Measurements from ENCODE around the gene PLD5.

DNA sequence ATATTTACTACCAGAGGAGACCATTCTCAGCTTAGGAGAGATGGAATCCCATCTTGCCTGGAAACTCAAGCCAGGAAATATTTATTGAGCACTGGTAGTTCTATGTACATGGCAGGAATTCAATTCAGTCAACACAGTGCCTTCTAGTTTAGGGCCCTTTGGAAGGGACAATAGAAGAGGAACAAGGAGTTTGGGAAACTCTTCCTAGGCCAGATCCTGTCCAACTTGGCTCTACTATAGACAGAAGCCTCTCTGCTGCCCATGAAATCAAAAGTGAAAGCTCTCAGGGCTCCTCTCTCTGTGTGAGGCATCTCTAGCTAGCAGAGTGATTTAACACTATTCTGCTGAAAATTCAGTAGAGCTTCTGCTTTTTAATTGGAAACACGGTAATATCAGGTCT is 281.0 kb downstream of the PLD5 start:
- TF ChIP-seq, protein P1, sequence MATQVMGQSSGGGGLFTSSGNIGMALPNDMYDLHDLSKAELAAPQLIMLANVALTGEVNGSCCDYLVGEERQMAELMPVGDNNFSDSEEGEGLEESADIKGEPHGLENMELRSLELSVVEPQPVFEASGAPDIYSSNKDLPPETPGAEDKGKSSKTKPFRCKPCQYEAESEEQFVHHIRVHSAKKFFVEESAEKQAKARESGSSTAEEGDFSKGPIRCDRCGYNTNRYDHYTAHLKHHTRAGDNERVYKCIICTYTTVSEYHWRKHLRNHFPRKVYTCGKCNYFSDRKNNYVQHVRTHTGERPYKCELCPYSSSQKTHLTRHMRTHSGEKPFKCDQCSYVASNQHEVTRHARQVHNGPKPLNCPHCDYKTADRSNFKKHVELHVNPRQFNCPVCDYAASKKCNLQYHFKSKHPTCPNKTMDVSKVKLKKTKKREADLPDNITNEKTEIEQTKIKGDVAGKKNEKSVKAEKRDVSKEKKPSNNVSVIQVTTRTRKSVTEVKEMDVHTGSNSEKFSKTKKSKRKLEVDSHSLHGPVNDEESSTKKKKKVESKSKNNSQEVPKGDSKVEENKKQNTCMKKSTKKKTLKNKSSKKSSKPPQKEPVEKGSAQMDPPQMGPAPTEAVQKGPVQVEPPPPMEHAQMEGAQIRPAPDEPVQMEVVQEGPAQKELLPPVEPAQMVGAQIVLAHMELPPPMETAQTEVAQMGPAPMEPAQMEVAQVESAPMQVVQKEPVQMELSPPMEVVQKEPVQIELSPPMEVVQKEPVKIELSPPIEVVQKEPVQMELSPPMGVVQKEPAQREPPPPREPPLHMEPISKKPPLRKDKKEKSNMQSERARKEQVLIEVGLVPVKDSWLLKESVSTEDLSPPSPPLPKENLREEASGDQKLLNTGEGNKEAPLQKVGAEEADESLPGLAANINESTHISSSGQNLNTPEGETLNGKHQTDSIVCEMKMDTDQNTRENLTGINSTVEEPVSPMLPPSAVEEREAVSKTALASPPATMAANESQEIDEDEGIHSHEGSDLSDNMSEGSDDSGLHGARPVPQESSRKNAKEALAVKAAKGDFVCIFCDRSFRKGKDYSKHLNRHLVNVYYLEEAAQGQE (IDR thresholded peaks at IDR 0.05; ENCODE audit: low read depth), result no peak
- TF ChIP-seq NFIC (IDR thresholded peaks at IDR 0.05) (no peak), TEAD4 (IDR thresholded peaks at IDR 0.05) (no peak), TAF1 (IDR thresholded peaks at IDR 0.05; ENCODE audit: low read depth) (no peak), EP300 (IDR thresholded peaks at IDR 0.05; ENCODE audit: borderline replicate concordance) (no peak), EGR1 (IDR thresholded peaks at IDR 0.05) (no peak), RAD21 (IDR thresholded peaks at IDR 0.05; ENCODE audit: low read depth) (no peak)
